H9 (cell line): ENCODE measurements around the gene CCDC86. TPM values are rescaled to one million over a fixed set of nuclear protein-coding genes. Genes with fewer than 3 reads are reported as not detected.

Experiments
- DNase-seq: peaks from one replicate; pipeline ENCODE4 v3.0.0-alpha.2; 2017
- H2AFZ ChIP-seq: one replicate; pipeline ENCODE4 v1.6.1; 2013; ENCODE audit warnings: mild to moderate bottlenecking, low read length, control low read depth, moderate library complexity
- H2AK5ac ChIP-seq: 2 replicates; pipeline ENCODE4 v1.6.1; 2013; ENCODE audit warnings: low read length, control low read depth, mixed read lengths; ENCODE audit not compliant: insufficient read length
- H2BK120ac ChIP-seq: one replicate; pipeline ENCODE4 v1.6.1; 2013; ENCODE audit warnings: low read depth, mild to moderate bottlenecking, low read length, control low read depth, inconsistent platforms; ENCODE audit not compliant: poor library complexity, severe bottlenecking
- H2BK12ac ChIP-seq: 2 replicates; pipeline ENCODE4 v1.6.1; 2013; ENCODE audit warnings: low read length, control low read depth, mixed read lengths, low read depth; ENCODE audit not compliant: insufficient read length
- H2BK15ac ChIP-seq: 2 replicates; pipeline ENCODE4 v1.6.1; 2013; ENCODE audit warnings: low read depth, low read length, control low read depth
- H2BK20ac ChIP-seq: one replicate; pipeline ENCODE4 v1.6.1; 2013; ENCODE audit warnings: low read depth, mild to moderate bottlenecking, low read length, control low read depth, inconsistent platforms; ENCODE audit not compliant: poor library complexity, severe bottlenecking
- H2BK5ac ChIP-seq: 2 replicates; pipeline ENCODE4 v1.6.1; 2013; ENCODE audit warnings: low read length, control low read depth, mixed read lengths; ENCODE audit not compliant: insufficient read length
- H3K14ac ChIP-seq: 2 replicates; pipeline ENCODE4 v1.6.1; 2013; ENCODE audit warnings: low read length, control low read depth; ENCODE audit not compliant: insufficient read depth
- H3K18ac ChIP-seq: 2 replicates; pipeline ENCODE4 v1.6.1; 2013; ENCODE audit warnings: low read depth, mild to moderate bottlenecking, mixed read lengths, low read length, control low read depth; ENCODE audit not compliant: insufficient read length
- H3K23ac ChIP-seq: 2 replicates; pipeline ENCODE4 v1.6.1; 2013; ENCODE audit warnings: low read length, control low read depth, mixed read lengths, low read depth; ENCODE audit not compliant: insufficient read length
- H3K23me2 ChIP-seq: 2 replicates; pipeline ENCODE4 v1.6.1; 2013; ENCODE audit warnings: low read depth, mild to moderate bottlenecking, mixed read lengths, low read length, control low read depth; ENCODE audit not compliant: insufficient read length, poor library complexity, severe bottlenecking
- H3K27ac ChIP-seq: 2 replicates; pipeline ENCODE4 v1.5.1; 2013; ENCODE audit warnings: low read length, control low read depth, mixed read lengths, low read depth; ENCODE audit not compliant: insufficient read length
- H3K27me3 ChIP-seq: 2 replicates; pipeline ENCODE4 v1.6.1; 2013; ENCODE audit warnings: low read length, control low read depth, inconsistent platforms; ENCODE audit not compliant: insufficient read depth
- H3K4ac ChIP-seq: 2 replicates; pipeline ENCODE4 v1.6.1; 2013; ENCODE audit warnings: low read depth, mild to moderate bottlenecking, control low read depth, inconsistent platforms, low read length, moderate library complexity
- H3K4me1 ChIP-seq: 2 replicates; pipeline ENCODE4 v1.6.1; 2013; ENCODE audit warnings: low read length, control low read depth, inconsistent platforms; ENCODE audit not compliant: insufficient read depth
- H3K4me2 ChIP-seq: 2 replicates; pipeline ENCODE4 v1.6.1; 2013; ENCODE audit warnings: low read length, control low read depth, mixed read lengths; ENCODE audit not compliant: insufficient read length, insufficient read depth
- H3K56ac ChIP-seq: 2 replicates; pipeline ENCODE4 v1.6.1; 2013; ENCODE audit warnings: low read depth, mild to moderate bottlenecking, mixed read lengths, low read length, control low read depth; ENCODE audit not compliant: insufficient read length
- H3K79me1 ChIP-seq: 2 replicates; pipeline ENCODE4 v1.6.1; 2013; ENCODE audit warnings: low read depth, mild to moderate bottlenecking, moderate library complexity, low read length, control low read depth, inconsistent platforms; ENCODE audit not compliant: insufficient read depth, poor library complexity, severe bottlenecking
- H3K79me2 ChIP-seq: 2 replicates; pipeline ENCODE4 v1.6.1; 2013; ENCODE audit warnings: low read length, control low read depth, inconsistent platforms; ENCODE audit not compliant: insufficient read depth
- H3K9ac ChIP-seq: 2 replicates; pipeline ENCODE4 v1.6.1; 2013; ENCODE audit warnings: low read length, control low read depth, mixed read lengths; ENCODE audit not compliant: insufficient read length; ENCODE audit errors: extremely low read depth
- H3K9me3 ChIP-seq: one replicate; pipeline ENCODE4 v1.6.1; 2013; ENCODE audit warnings: low read depth, low read length, inconsistent platforms; ENCODE audit not compliant: control insufficient read depth
- H3T11ph ChIP-seq: one replicate; pipeline ENCODE4 v1.6.1; 2013; ENCODE audit warnings: mild to moderate bottlenecking, low read length, control low read depth, inconsistent platforms
- H4K20me1 ChIP-seq: one replicate; pipeline ENCODE4 v1.6.1; 2013; ENCODE audit not compliant: control insufficient read depth, insufficient read length, insufficient read depth
- H4K5ac ChIP-seq: 2 replicates; pipeline ENCODE4 v1.6.1; 2013; ENCODE audit warnings: low read depth, mild to moderate bottlenecking, mixed read lengths, low read length, control low read depth; ENCODE audit not compliant: insufficient read length
- H4K8ac ChIP-seq: replicated peaks from 2 replicates; pipeline ENCODE4 v1.6.1; 2013; ENCODE audit warnings: low read length, control low read depth, mixed read lengths, low read depth; ENCODE audit not compliant: insufficient read length
- H4K91ac ChIP-seq: 2 replicates; pipeline ENCODE4 v1.6.1; 2013; ENCODE audit warnings: low read depth, mild to moderate bottlenecking, moderate library complexity, mixed read lengths, low read length, control low read depth; ENCODE audit not compliant: insufficient read length
- H3K27ac Mint-ChIP-seq, 3 experiments: 2 replicates in 2 of 3; 3 replicates in 1 of 3; pipeline ENCODE4 v1.8.0; 2020 to 2021; ENCODE audit warnings: mixed read lengths in 3 of 3, mild to moderate bottlenecking in 1 of 3, moderate library complexity in 1 of 3
- H3K27me3 Mint-ChIP-seq: 2 replicates; pipeline ENCODE4 v1.8.0; 2021; ENCODE audit warnings: low read depth, mild to moderate bottlenecking, moderate library complexity, mixed read lengths
- H3K36me3 Mint-ChIP-seq, 3 experiments: 2 replicates in 2 of 3; 3 replicates in 1 of 3; pipeline ENCODE4 v1.8.0; 2020 to 2021; ENCODE audit warnings: low read depth in 3 of 3, mixed read lengths in 3 of 3; ENCODE audit not compliant: insufficient read depth in 1 of 3
- H3K4me1 Mint-ChIP-seq, 2 experiments: 2 replicates each; pipeline ENCODE4 v1.8.0; 2020; ENCODE audit warnings: mixed read lengths in 2 of 2
- H3K4me3 Mint-ChIP-seq, 2 experiments: 2 replicates in 1 of 2; 3 replicates in 1 of 2; pipeline ENCODE4 v1.8.0; 2020 to 2021; ENCODE audit warnings: mild to moderate bottlenecking in 2 of 2, mixed read lengths in 2 of 2, moderate library complexity in 1 of 2
- H3K9me3 Mint-ChIP-seq, 2 experiments: 2 replicates in 1 of 2; 3 replicates in 1 of 2; pipeline ENCODE4 v1.8.0; 2020; ENCODE audit warnings: mild to moderate bottlenecking in 2 of 2, mixed read lengths in 2 of 2, moderate library complexity in 1 of 2
- WGBS: extraction: QIAGEN DNeasy Blood & Tissue Kit; methylation state at CpG from one replicate; pipeline ENCODE4 v1.1.7; 2013; ENCODE audit warnings: missing lambda C conversion rate, low lambda C conversion rate, mixed read lengths; ENCODE audit not compliant: insufficient read length; ENCODE audit errors: extremely low coverage; 5-methylcytosine and 5-hydroxymethylcytosine counted together
- total RNA-seq: library from RNA; stranded (reverse); gene quantifications from 2 replicates; pipeline ENCODE4 v1.2.1, GENCODE V29; 2021
- TF ChIP-seq, protein P1 (sequence below): fragments of 200-600 bp; sonication (generic); conservative IDR thresholded peaks from 3 replicates; pipeline ENCODE4 v1.8.0; 2021; ENCODE audit warnings: antibody characterized with exemption, mild to moderate bottlenecking

CCDC86 gene
- total RNA-seq, 1 experiment from 2014 or later, result 82.3 TPM

DNA sequence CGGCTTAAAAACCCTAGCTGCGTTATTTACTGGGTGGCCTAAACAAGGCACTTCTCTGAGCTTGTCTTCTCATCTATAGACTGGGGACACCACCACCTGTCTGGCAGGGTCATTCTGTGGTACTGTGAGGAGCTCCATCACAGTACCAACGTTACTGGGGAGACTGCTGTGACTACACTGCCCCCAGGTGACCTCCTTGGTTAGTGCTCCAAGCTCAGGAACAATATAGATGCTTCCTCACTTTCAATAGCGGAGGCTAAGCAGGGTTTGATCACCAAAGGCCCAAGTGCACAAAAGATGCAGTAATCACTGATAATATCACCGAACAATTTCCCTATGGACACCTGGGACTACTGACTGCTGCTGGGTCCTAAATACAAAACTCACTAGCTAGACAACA, 45.6 kb downstream of the CCDC86 start:
- H2BK5ac ChIP-seq, result no peak overlapping the region
- no peaks in the 10 kb centered on the region for H3K79me2 ChIP-seq
- no peak overlapping the region for H3K9ac ChIP-seq
- no peak overlapping the region for H2AK5ac ChIP-seq
- no peak overlapping the region for H2BK12ac ChIP-seq
- no peaks in the 10 kb centered on the region for H3K79me1 ChIP-seq
- no peak overlapping the region for H3K4me3 Mint-ChIP-seq
- no peak overlapping the region for H4K5ac ChIP-seq
- H2BK120ac ChIP-seq, result no peak overlapping the region
- H3K27ac ChIP-seq, result no peak overlapping the region
- H3K27ac Mint-ChIP-seq, result no peak overlapping the region
- H3K9me3 ChIP-seq, result no peaks in the 10 kb centered on the region
- H4K91ac ChIP-seq, result no peak overlapping the region
- TF ChIP-seq, protein P1, sequence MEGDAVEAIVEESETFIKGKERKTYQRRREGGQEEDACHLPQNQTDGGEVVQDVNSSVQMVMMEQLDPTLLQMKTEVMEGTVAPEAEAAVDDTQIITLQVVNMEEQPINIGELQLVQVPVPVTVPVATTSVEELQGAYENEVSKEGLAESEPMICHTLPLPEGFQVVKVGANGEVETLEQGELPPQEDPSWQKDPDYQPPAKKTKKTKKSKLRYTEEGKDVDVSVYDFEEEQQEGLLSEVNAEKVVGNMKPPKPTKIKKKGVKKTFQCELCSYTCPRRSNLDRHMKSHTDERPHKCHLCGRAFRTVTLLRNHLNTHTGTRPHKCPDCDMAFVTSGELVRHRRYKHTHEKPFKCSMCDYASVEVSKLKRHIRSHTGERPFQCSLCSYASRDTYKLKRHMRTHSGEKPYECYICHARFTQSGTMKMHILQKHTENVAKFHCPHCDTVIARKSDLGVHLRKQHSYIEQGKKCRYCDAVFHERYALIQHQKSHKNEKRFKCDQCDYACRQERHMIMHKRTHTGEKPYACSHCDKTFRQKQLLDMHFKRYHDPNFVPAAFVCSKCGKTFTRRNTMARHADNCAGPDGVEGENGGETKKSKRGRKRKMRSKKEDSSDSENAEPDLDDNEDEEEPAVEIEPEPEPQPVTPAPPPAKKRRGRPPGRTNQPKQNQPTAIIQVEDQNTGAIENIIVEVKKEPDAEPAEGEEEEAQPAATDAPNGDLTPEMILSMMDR, result peak; percentile 75
- H3K23me2 ChIP-seq, result no peaks in the 10 kb centered on the region
- no peak overlapping the region for H4K8ac ChIP-seq
- H2AFZ ChIP-seq, result no peak overlapping the region
- no peaks in the 10 kb centered on the region for H4K20me1 ChIP-seq
- DNase-seq, result peak; percentile 58
- no peaks in the 10 kb centered on the region; a peak in 1 of 5 replicates for H3K9me3 Mint-ChIP-seq
- H3T11ph ChIP-seq, result no peak overlapping the region
- H2BK15ac ChIP-seq, result no peak overlapping the region
- H3K4ac ChIP-seq, result no peak overlapping the region
- WGBS, result no CpG with 5 or more reads among the region's 5 CpGs
- H3K4me1 Mint-ChIP-seq, result no peaks in the 10 kb centered on the region
- no peak overlapping the region for H3K14ac ChIP-seq
- no peaks in the 10 kb centered on the region for H3K4me1 ChIP-seq
- H3K27me3 ChIP-seq, result no peaks in the 10 kb centered on the region
- no peak overlapping the region for H3K18ac ChIP-seq
- no peaks in the 10 kb centered on the region for H3K27me3 Mint-ChIP-seq
- H3K36me3 Mint-ChIP-seq, result peaks cover 0 to 28% (median 2%) of the 10 kb centered on the region in 3 experiments; a peak in 4 of 7 replicates
- H2BK20ac ChIP-seq, result no peak overlapping the region
- no peak overlapping the region for H3K56ac ChIP-seq
- no peak overlapping the region for H3K4me2 ChIP-seq
- no peak overlapping the region for H3K23ac ChIP-seq
